Epithelial cell of umbilical artery (primary cell): ENCODE data around the gene SYCN. TPM values are rescaled to one million over a fixed set of nuclear protein-coding genes. Genes with fewer than 3 reads are reported as not detected.

Experiments
- total RNA-seq: library from RNA; depleted of rRNA; stranded (reverse); fragments of >200 nt; gene quantifications from 2 replicates; pipeline ENCODE4 v1.2.3, GENCODE V29; 2014

The SYCN gene
- not detected in 2 replicates for total RNA-seq

GRCh38 chr19:39203372-39204341, at the start of gene SYCN:
TSS of gene SYCN (minus strand) at chr19:39204263. CDS start at chr19:39204254, 9 bp downstream.

GRCh38 chr19:39248806-39249205, 44.7 kb upstream of the SYCN start, which contains the start of gene IFNL4:
TSS of gene IFNL4 (minus strand) at chr19:39248856.

GRCh38 chr19:39244410-39245100, 40.5 kb upstream of the SYCN start, which contains the start of gene IFNL3:
TSS of gene IFNL3 (minus strand) at chr19:39245006. CDS start at chr19:39244967, 39 bp downstream.

GRCh38 chr19:39196860-39197562, 7.1 kb downstream of the SYCN start, which contains the start of gene NCCRP1:
TSS of gene NCCRP1 (plus strand) at chr19:39196964. CDS start at chr19:39196983, 19 bp downstream.

Other genes starting within 250 kb of the SYCN start
- gene FBXO17, start 228.5 kb downstream of the SYCN start, total RNA-seq: 19.3 and 21.8 TPM in 2 replicates
- 1.2 and 1.6 TPM in 2 replicates for gene FBXO27, start 171.7 kb downstream of the SYCN start, total RNA-seq
- under 0.01 TPM in 1 of 2 replicates, not detected in the other for gene ACP7, start 119.9 kb downstream of the SYCN start, total RNA-seq
- 6.8 TPM in 2 replicates for gene PAK4, start 78.5 kb downstream of the SYCN start, total RNA-seq
- gene NCCRP1, start 7.3 kb downstream of the SYCN start, total RNA-seq: not detected in 2 replicates
- not detected in 2 replicates for gene IFNL3, start 40.7 kb upstream of the SYCN start, total RNA-seq
- 0.30 TPM in 1 of 2 replicates, not detected in the other for gene IFNL4, start 44.6 kb upstream of the SYCN start, total RNA-seq
- not detected in 2 replicates for gene IFNL2, start 64.1 kb upstream of the SYCN start, total RNA-seq
- not detected in 2 replicates for gene IFNL1, start 92.1 kb upstream of the SYCN start, total RNA-seq
- under 0.01 and 0.15 TPM in 2 replicates for gene LRFN1, start 116.6 kb upstream of the SYCN start, total RNA-seq
- 16.3 and 45.5 TPM in 2 replicates for gene GMFG, start 131.8 kb upstream of the SYCN start, total RNA-seq
- 19.8 and 23.7 TPM in 2 replicates for gene SAMD4B, start 138.2 kb upstream of the SYCN start, total RNA-seq
- 30.2 and 40.1 TPM in 2 replicates for gene PAF1, start 186.8 kb upstream of the SYCN start, total RNA-seq
- 11.7 and 13.2 TPM in 2 replicates for gene MED29, start 187.1 kb upstream of the SYCN start, total RNA-seq
- 0.32 TPM in 1 of 2 replicates, not detected in the other for gene ZFP36, start 202.6 kb upstream of the SYCN start, total RNA-seq
- 8.4 and 12.7 TPM in 2 replicates for gene PLEKHG2, start 208.4 kb upstream of the SYCN start, total RNA-seq
- 92.9 and 226 TPM in 2 replicates for gene RPS16, start 231.7 kb upstream of the SYCN start, total RNA-seq
- gene SUPT5H, start 241.3 kb upstream of the SYCN start, total RNA-seq: 51.3 and 69.6 TPM in 2 replicates